HEK293T (cell line): ENCODE data around the gene DDX47.

Experiments used
- FOXA1 ChIP-seq: fragments of 450-650 bp; IDR thresholded peaks from 2 replicates; pipeline ENCODE4 v1.6.1; 2016; ENCODE audit warnings: mild to moderate bottlenecking
- SUZ12 ChIP-seq: fragments of 450-650 bp; IDR thresholded peaks from 2 replicates; pipeline ENCODE4 v1.6.1; 2016; ENCODE audit warnings: mild to moderate bottlenecking

DNA sequence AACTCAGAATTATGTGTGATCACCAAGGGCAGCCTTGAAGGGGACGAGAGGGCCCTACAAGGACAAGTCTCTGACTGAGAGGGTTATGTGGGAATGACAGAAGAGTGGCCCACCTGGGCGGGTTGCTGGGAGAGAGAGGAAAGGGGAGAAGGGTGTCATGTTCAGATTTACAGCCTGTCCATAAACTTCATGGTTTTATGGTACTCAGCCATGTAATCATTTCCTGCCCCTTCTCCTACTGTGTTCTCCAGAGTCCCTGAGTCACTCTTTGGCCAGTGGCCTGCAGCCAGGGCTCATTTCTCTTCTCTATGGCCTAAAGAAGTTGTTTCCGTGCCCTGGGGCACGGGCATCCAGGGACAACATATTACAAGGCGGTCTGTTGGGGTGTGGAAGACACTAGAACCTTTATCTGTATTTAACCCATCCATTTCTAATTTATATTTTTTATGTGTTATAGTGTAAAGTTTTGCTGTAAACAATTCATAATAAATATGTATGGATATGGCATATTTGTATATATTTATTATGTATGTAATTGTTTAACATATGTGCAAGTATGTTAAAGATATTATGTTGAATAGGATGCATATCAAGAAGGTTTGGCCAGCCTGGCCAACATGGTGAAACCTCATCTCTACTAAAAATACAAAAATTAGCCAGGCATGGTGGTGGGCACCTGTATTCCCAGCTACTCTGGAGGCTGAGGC, 26.9 kb downstream of the DDX47 start:
- TF ChIP-seq FOXA1 (no peak), SUZ12 (no peak)
